LNCAP (cell line): ENCODE results near the gene SUSD2.

Experiments
- TF ChIP-seq, protein P1 (sequence below): fragments of 450-650 bp; IDR thresholded peaks from 2 replicates; pipeline ENCODE4 v1.5.1; 2017; ENCODE audit warnings: mild to moderate bottlenecking

The SUSD2 gene

DNA sequence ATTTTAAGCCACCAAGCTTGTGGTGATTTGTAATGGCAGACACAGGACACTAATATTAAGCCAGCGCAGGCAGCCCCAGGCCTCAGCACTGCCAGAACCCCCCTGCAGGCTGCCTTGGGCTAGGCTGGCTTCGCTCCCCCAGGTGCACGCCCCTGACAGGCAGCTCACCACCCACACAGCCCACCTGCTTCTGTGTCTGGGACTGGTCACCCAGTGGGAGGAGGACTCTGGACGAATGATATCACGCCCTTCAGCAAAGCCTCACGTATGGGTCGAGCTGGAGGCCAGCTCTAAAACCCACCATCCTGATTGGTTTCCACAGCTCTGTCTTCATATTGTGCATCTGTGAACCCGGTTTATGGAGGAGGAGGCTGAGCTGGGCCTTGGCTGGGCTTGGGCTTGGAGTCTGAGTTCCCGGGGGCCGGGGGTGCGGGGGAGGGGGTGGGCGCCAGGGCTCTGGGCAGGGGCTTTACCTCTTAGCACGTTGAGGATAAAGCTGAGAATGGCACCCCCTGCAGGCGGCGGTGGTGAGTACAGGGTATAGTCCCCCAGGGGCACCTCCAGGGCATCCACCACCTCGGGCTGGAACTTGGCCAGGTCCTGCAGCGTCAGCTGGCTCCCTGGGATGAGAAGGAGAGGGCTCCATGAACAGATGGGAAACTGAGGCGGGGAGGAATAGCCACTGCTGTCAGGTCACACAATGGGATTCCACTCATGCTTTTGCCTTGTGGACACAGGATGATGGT, 49.8 kb downstream of the SUSD2 start:
- TF ChIP-seq, protein P1, sequence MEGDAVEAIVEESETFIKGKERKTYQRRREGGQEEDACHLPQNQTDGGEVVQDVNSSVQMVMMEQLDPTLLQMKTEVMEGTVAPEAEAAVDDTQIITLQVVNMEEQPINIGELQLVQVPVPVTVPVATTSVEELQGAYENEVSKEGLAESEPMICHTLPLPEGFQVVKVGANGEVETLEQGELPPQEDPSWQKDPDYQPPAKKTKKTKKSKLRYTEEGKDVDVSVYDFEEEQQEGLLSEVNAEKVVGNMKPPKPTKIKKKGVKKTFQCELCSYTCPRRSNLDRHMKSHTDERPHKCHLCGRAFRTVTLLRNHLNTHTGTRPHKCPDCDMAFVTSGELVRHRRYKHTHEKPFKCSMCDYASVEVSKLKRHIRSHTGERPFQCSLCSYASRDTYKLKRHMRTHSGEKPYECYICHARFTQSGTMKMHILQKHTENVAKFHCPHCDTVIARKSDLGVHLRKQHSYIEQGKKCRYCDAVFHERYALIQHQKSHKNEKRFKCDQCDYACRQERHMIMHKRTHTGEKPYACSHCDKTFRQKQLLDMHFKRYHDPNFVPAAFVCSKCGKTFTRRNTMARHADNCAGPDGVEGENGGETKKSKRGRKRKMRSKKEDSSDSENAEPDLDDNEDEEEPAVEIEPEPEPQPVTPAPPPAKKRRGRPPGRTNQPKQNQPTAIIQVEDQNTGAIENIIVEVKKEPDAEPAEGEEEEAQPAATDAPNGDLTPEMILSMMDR = peak; percentile 16; the same call in 1 of the 2 replicates

DNA sequence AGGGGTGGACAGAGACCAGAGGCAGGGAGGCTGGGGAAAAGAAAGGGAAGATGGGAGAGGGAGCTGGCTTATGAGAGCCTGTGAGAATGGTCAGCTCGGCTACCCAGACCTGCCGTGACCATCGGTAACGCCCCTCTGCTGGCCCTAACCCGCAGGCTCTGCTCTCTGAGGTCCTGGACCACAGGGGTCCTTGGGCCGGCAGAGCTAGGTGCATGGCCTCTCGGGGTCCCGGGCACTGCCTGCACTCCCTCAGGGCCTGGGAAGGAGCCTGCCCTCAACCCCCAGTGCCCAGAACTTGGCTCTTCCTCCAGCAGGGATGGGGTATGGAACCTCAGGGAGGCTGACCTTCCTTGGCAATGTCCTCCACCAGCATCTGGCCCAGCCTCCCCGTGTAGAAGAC, 50.4 kb downstream of the SUSD2 start:
- TF ChIP-seq, protein P1 = no peak

DNA sequence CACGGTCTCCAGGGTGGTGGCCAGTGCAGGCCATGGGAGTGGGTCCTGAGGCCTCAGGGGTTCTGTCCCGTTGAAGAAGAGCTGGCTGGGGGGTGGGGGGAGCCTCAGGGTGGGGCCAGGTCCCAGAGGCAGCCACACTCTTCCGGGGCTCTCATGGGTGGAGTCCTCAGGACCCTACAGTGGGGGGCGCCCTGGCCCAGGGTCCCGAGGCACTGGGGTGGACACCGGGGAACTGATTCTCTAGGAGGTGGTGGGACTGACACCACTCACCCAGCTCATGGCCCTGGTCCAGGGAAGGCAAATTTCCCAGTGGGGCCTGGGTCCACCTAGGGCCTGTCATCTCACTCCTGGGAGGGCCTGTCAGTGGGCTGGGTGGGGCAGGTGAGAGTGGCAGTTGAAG, 50.8 kb downstream of the SUSD2 start:
- TF ChIP-seq, protein P1 = no peak

DNA sequence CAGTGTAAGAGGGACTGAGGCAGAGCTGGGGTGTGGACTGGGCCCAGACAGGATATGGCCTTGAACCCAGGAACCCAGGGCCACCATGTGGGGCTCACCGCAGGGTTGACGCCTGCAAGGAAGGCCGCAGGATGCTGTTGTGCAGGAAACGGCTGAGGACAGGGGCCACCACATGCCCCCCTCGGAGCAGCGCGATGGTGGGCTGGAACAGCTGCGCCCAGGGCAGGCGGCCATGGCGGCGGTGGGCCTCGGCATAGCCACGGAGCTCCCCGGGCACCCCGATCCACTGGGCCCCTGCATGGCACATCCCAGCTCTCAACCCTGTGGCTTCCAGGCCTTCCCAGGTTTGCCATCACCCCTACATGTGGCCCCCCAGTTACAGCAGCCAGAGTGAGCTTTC, 51.4 kb downstream of the SUSD2 start:
- TF ChIP-seq, protein P1 = no peak

DNA sequence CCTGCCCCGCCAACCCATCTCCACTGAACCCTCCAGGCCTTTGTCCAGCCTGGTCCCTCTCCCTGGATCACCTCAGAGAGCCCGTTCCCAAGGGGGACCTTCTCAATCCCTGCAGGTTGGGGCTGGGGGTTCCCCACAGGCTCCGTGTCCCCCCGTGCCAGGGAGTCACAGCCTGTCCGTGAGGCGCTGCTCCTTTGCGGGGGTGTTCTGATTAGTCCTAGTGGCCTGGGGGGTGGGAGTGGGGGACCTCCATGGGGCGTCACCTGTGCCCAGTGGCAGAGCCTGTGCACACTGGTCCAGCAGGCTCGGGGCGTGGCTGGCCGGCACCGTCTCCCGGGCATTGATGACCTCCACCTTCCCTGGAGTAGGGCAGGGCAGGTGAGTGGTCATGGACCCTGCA, 51.9 kb downstream of the SUSD2 start:
- TF ChIP-seq, protein P1 = no peak

DNA sequence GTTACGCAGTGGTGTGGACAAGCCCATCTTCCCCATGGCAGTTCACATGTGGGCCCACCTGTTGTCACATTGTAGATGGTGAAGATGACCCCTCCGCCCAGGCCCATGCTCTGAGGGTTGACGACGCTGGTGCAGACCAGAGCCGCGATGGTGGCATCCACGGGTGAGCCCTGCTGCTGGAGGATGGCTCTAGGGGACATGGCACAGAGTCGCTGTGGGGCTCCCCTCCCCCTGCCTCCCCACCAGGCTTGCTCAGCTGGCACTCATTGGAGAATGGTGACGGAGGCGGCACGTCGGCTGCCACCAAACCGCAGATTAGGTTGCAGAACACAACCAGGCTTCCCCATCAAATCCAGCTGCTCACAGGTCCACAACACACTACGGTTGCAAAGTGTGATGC, 52.5 kb downstream of the SUSD2 start:
- TF ChIP-seq, protein P1 = no peak

DNA sequence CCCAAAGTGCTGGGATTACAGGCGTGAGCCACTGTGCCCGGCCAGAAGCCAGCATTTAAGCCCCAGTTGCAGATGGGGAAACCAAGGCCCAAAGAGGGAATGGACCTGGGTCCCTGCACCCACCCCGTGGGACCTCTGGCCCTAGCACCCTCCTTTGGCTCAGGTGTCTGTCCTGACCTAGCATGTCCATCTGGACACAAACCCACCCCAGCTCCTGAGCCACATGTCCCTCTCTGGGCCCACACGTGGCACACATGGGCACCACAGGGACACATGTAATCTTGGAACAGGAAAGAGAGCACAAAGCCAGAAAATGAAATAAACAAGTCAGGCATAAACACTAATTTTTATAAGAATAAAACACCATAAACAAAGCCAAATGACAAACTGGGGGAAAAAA, 54.0 kb downstream of the SUSD2 start:
- TF ChIP-seq, protein P1 = no peak

DNA sequence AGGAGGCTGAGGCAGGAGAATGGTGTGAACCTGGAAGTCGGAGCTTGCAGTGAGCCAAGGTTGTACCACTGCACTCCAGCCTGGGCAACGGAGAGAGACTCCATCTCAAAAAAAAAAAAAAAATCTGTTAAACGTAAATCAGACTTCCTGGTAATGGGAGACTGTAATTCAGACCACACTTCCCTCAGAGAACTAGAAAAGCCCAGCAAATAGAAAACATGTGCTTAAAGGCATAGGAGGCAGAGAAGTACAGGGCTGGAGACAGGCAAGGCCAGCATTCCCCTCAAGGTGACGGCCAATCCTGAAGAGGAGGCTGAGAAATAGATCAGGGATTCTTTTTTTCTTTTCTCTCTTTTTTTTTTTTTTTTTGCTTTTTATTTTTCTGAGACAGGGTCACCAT, 55.4 kb downstream of the SUSD2 start:
- TF ChIP-seq, protein P1 = no peak
